ENCODE results near the gene FAM227B. TPM values are rescaled to one million over a fixed set of nuclear protein-coding genes. Genes with fewer than 3 reads are reported as not detected.

The FAM227B gene
- total RNA-seq, 2 experiments from 2014 or later, result 6.0 to 6.1 TPM

DNA sequence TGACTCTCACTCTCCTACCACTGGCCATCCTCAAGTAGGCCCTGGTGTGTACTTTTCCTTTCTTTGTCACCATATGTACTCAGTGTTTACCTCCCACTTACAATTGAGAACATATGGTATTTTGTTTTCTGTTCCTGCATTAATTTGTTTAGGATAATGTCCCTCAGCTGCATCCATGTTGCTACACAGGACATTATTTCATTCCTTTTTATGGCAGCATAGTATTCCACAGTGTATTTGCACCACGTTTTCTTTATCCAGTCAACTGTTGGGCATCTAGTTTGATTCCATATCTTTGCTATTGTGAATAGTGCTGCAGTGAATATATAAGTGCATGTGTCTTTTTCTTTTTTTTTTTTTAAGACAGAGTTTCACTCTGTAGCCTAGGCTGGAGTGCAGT is 324.4 kb downstream of the FAM227B start:
- no peak overlapping the region for H3K27ac Mint-ChIP-seq
- ChIA-PET CTCF (no interaction called here), POLR2A (no interaction called here)
- intact Hi-C loops (cut with micrococcal nuclease), result no loop called here
- H3K9me3 Mint-ChIP-seq, result no peaks in the 10 kb centered on the region
- ATAC-seq, result no peak
- peaks cover 69% of the 10 kb centered on the region for H3K36me3 Mint-ChIP-seq (ENCODE audit: low read depth)
- TF ChIP-seq, protein P1, sequence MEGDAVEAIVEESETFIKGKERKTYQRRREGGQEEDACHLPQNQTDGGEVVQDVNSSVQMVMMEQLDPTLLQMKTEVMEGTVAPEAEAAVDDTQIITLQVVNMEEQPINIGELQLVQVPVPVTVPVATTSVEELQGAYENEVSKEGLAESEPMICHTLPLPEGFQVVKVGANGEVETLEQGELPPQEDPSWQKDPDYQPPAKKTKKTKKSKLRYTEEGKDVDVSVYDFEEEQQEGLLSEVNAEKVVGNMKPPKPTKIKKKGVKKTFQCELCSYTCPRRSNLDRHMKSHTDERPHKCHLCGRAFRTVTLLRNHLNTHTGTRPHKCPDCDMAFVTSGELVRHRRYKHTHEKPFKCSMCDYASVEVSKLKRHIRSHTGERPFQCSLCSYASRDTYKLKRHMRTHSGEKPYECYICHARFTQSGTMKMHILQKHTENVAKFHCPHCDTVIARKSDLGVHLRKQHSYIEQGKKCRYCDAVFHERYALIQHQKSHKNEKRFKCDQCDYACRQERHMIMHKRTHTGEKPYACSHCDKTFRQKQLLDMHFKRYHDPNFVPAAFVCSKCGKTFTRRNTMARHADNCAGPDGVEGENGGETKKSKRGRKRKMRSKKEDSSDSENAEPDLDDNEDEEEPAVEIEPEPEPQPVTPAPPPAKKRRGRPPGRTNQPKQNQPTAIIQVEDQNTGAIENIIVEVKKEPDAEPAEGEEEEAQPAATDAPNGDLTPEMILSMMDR (IDR thresholded peaks at IDR 0.05), result no peak
- peaks cover 11% of the 10 kb centered on the region for H3K4me1 Mint-ChIP-seq (ENCODE audit: low read depth)
- no peak for DNase-seq
- no peaks in the 10 kb centered on the region for H3K27me3 Mint-ChIP-seq
- H3K4me3 Mint-ChIP-seq, result no peak overlapping the region

DNA sequence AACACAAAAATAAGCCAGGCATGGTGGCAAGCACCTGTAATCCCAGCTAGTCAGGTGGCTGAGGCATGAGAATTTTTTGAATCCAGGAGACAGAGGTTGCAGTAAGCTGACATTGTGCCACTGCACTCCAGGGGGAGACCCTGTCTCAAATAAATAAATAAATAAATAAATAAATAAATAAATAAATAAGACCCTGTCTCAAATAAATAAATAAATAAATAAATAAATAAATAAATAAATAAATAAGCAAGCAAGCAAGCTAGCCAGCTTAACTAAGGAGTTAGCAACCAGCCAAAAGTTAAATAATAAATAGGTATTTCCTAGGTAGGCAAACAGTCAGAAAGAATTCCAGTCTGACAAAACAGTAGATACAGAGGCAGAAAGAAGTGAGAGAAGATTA is 326.7 kb downstream of the FAM227B start:
- H3K4me1 Mint-ChIP-seq (ENCODE audit: low read depth), result peaks cover 6% of the 10 kb centered on the region
- H3K27me3 Mint-ChIP-seq, result no peaks in the 10 kb centered on the region
- CTCF ChIA-PET, result interaction anchor here (1.4 kb wide), 1 partner anchor 18 kb away, joined by 4 read pairs; no protein-coding TSS in a partner anchor
- ATAC-seq (no peak), DNase-seq (no peak)
- H3K4me3 Mint-ChIP-seq, result no peak overlapping the region
- TF ChIP-seq, protein P1 (IDR thresholded peaks at IDR 0.05), result no peak
- peaks cover 62% of the 10 kb centered on the region for H3K36me3 Mint-ChIP-seq (ENCODE audit: low read depth)
- intact Hi-C loops (cut with micrococcal nuclease), result no loop called here
- H3K9me3 Mint-ChIP-seq, result no peaks in the 10 kb centered on the region
- H3K27ac Mint-ChIP-seq, result no peak overlapping the region
- POLR2A ChIA-PET, result no interaction called here

DNA sequence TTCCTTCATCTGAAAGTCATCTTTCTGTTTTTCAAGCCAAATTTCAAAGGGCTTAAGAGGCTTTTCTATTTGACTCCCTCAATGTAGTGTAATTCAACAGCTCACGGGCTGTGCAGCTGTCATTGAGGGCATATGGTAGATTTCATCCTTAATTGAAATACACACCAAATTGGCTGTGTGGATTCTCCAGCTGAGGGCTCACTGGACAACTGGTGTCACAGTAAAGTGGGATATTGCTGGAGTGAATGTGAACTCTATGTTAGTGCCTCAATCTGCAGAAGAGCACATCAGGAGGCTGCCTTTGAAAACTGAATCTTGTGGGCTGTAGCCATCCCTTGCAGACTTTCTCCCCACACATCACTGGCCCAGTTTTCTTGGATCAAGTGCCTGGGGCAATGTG is 330.4 kb downstream of the FAM227B start:
- no peak for DNase-seq
- H3K27ac Mint-ChIP-seq, result no peak overlapping the region
- H3K9me3 Mint-ChIP-seq, result no peaks in the 10 kb centered on the region
- peaks cover 35% of the 10 kb centered on the region for H3K4me1 Mint-ChIP-seq (ENCODE audit: low read depth)
- ChIA-PET CTCF (no interaction called here), POLR2A (no interaction called here)
- no peaks in the 10 kb centered on the region for H3K27me3 Mint-ChIP-seq
- intact Hi-C loops (cut with micrococcal nuclease), result no loop called here
- no peak overlapping the region for H3K4me3 Mint-ChIP-seq
- TF ChIP-seq, protein P1 (IDR thresholded peaks at IDR 0.05), result no peak
- H3K36me3 Mint-ChIP-seq (ENCODE audit: low read depth), result peaks cover 65% of the 10 kb centered on the region
- no peak for ATAC-seq

DNA sequence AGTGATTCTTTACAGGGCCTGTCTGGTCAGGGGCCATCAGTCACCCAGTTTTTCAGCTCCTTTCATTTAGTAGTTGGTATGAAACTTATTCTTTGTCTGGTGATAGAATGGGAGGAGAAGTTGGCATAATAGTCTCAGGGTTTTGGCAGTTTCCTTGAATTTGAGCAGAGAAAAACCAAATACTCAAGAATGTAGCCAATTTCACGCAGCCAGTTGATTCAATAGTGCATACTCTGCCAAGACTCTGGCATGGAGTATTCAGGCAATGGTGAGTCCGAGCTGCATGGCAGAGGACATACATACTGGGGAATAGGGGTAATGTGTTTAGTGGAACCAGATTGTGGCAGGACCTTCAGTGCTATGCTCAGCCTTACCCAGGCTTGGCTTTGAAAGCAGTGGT is 332.2 kb downstream of the FAM227B start:
- Mint-ChIP-seq H3K4me3 (no peak overlapping the region), H3K4me1 (ENCODE audit: low read depth) (peaks cover 35% of the 10 kb centered on the region), H3K36me3 (ENCODE audit: low read depth) (peaks cover 71% of the 10 kb centered on the region), H3K9me3 (no peaks in the 10 kb centered on the region), H3K27ac (peak overlapping the region; percentile 33), H3K27me3 (no peaks in the 10 kb centered on the region)
- ChIA-PET CTCF (interaction anchor here (0.6 kb wide), 1 partner anchor 53 kb away, joined by 3 read pairs; no protein-coding TSS in a partner anchor), POLR2A (no interaction called here)
- DNase-seq (no peak), ATAC-seq (peak; percentile 22)
- TF ChIP-seq, protein P1 (IDR thresholded peaks at IDR 0.05), result no peak
- intact Hi-C loops (cut with micrococcal nuclease), result no loop called here

DNA sequence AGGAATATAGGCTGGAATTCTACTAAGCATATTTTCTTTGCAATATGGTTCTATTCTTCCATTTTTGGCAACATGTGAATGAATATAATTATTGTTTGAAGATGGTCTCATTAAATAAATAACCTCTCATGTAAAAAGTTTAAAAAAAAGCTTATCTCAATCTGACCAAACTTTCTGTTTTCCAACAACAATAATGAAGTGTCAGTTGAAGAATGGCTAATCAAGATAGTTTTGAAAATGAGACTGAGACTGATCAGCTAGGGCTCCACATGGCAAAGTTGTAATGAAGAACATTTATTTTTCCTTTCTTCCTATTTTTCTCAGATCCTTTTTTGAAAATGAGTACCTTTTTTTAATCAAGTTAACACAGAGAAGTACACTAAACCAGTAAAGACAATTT is 333.1 kb downstream of the FAM227B start:
- Mint-ChIP-seq H3K36me3 (ENCODE audit: low read depth) (peaks cover 72% of the 10 kb centered on the region), H3K4me1 (ENCODE audit: low read depth) (peaks cover 35% of the 10 kb centered on the region)
- intact Hi-C loops (cut with micrococcal nuclease), result no loop called here

More for the DNA sequence above, 333.1 kb downstream of the FAM227B start:
- peak overlapping the region; percentile 79 for H3K27ac Mint-ChIP-seq
- TF ChIP-seq, protein P1 (IDR thresholded peaks at IDR 0.05), result no peak
- H3K9me3 Mint-ChIP-seq, result no peaks in the 10 kb centered on the region
- POLR2A ChIA-PET, result no interaction called here
- DNase-seq, result no peak
- CTCF ChIA-PET, result no interaction called here
- no peaks in the 10 kb centered on the region for H3K27me3 Mint-ChIP-seq
- no peak for ATAC-seq
- H3K4me3 Mint-ChIP-seq, result no peak overlapping the region
